K562 (cell line): ENCODE measurements around the gene RALB. TPM values are rescaled to one million over a fixed set of nuclear protein-coding genes. Genes with fewer than 3 reads are reported as not detected.

Experiments used
- ATAC-seq: fragments of 200-7000 bp; cut with Tn5 transposase; 3 replicates; pipeline ENCODE4 v1.9.1; 2020; ENCODE audit warnings: moderate library complexity
- BruUV-seq: library from RNA; stranded (reverse); fragments of 400-500 nt; replicated peaks from 2 replicates; lab custom pipeline; 2021; lab: Mats Ljungman, UMichigan
- CTCF ChIA-PET: fragments of 300-600 bp; formaldehyde crosslinking; extraction: SDS; loops from one replicate; lab custom pipeline; 2021; ENCODE audit warnings: low intra/inter-chr PET ratio; lab: Yijun Ruan, JAX
- POLR2A ChIA-PET: fragments of 300-600, 350-650 bp; sonication (Branson Sonifier 250); formaldehyde crosslinking; extraction: SDS; loops from one replicate; lab custom pipeline; 2021; ENCODE audit warnings: antibody characterized with exemption, inconsistent platforms; lab: Yijun Ruan, JAX
- DNase-seq, 4 experiments: peaks; one replicate each; pipeline versions ENCODE4 v3.0.0 to v3.0.0-alpha.2; 2011 to 2018; ENCODE audit warnings: low spot score in 3 of 4, mixed read lengths in 3 of 4; ENCODE audit errors: extremely low read depth in 1 of 4
- FAIRE-seq: peaks from 2 replicates; lab custom pipeline; 2011; peaks lifted over from hg19 to GRCh38; lab: Jason Lieb, UNC
- H2AFZ ChIP-seq: 2 replicates; pipeline ENCODE4 v1.6.0; 2011; ENCODE audit warnings: low read depth, low read length, control low read depth, inconsistent platforms
- H3K27ac ChIP-seq: fragments of 200-600 bp; 3 replicates; pipeline ENCODE4 v1.8.0; 2011; ENCODE audit warnings: low read depth, mild to moderate bottlenecking, control low read depth, inconsistent platforms, low read length, moderate library complexity, mixed read lengths; ENCODE audit errors: extremely low read depth
- H3K27me3 ChIP-seq, 2 experiments: fragments of 300-600 bp in 1 of 2; 2 replicates in 1 of 2; 3 replicates in 1 of 2; pipeline versions ENCODE4 v1.6.0 to v1.8.0; 2011; ENCODE audit warnings: inconsistent platforms in 2 of 2, low read length in 2 of 2, mild to moderate bottlenecking in 1 of 2, mixed read lengths in 1 of 2, moderate library complexity in 1 of 2; ENCODE audit not compliant: control insufficient read depth in 2 of 2, insufficient read depth in 2 of 2
- H3K36me3 ChIP-seq: fragments of 300-600 bp; 3 replicates; pipeline ENCODE4 v1.8.0; 2011; ENCODE audit warnings: mild to moderate bottlenecking, low read length, inconsistent platforms; ENCODE audit not compliant: control insufficient read depth, insufficient read depth
- H3K4me1 ChIP-seq, 2 experiments: fragments of 200-600 bp in 1 of 2; replicated peaks in 1 of 2; 2 replicates in 1 of 2; 3 replicates in 1 of 2; pipeline versions ENCODE4 v1.5.1 to v1.8.0; 2011; ENCODE audit warnings: inconsistent platforms in 2 of 2, low read length in 2 of 2, mild to moderate bottlenecking in 1 of 2, mixed read lengths in 1 of 2, moderate library complexity in 1 of 2; ENCODE audit not compliant: control insufficient read depth in 2 of 2, insufficient read depth in 2 of 2
- H3K4me2 ChIP-seq: 2 replicates; pipeline ENCODE4 v1.6.1; 2011; ENCODE audit warnings: low read length, control low read depth, inconsistent platforms, mixed read lengths; ENCODE audit not compliant: insufficient read depth
- H3K4me3 ChIP-seq: fragments of 200-600 bp; sonication (generic), shearing (Covaris generic); 2 replicates; pipeline ENCODE4 v1.5.1; 2016; ENCODE audit warnings: control low read depth, inconsistent platforms
- H3K79me2 ChIP-seq: fragments of 200-600 bp; 3 replicates; pipeline ENCODE4 v1.8.0; 2011; ENCODE audit warnings: low read length, inconsistent platforms; ENCODE audit not compliant: control insufficient read depth, insufficient read depth
- H3K9ac ChIP-seq, 2 experiments: 2 replicates each; pipeline versions ENCODE4 v1.6.0 to v1.6.1; 2011; ENCODE audit warnings: low read depth in 2 of 2, low read length in 2 of 2, control low read depth in 1 of 2, inconsistent platforms in 1 of 2, mild to moderate bottlenecking in 1 of 2, mixed read lengths in 1 of 2; ENCODE audit not compliant: insufficient read depth in 1 of 2
- H3K9me1 ChIP-seq: one replicate; pipeline ENCODE4 v1.6.0; 2011; ENCODE audit warnings: inconsistent platforms, mild to moderate bottlenecking, low read length, moderate library complexity; ENCODE audit not compliant: control insufficient read depth, insufficient read depth
- H3K9me3 ChIP-seq: replicated peaks from 2 replicates; pipeline ENCODE4 v1.5.1; 2011; ENCODE audit warnings: low read depth, low read length, inconsistent platforms; ENCODE audit not compliant: control insufficient read depth, insufficient read depth
- H4K20me1 ChIP-seq: replicated peaks from 2 replicates; pipeline ENCODE4 v1.6.1; 2011; ENCODE audit warnings: low read length, inconsistent platforms, mixed read lengths; ENCODE audit not compliant: control insufficient read depth, insufficient read depth
- ELK3 ChIP-seq: fragments of 450-650 bp; formaldehyde crosslinking; IDR thresholded peaks from 2 replicates; pipeline ENCODE4 v1.4.0; 2020; ENCODE audit warnings: mild to moderate bottlenecking
- SREBF1 ChIP-seq: fragments of 150-350 bp; IDR thresholded peaks from 2 replicates; pipeline ENCODE4 v1.6.1; 2014; ENCODE audit warnings: antibody characterized with exemption, low read depth, low read length, borderline replicate concordance
- TFAM ChIP-seq: fragments of 250-450 bp; sonication (Bioruptor Pico); conservative IDR thresholded peaks from 2 replicates; pipeline ENCODE4 v1.5.0; 2021; ENCODE audit warnings: mild to moderate bottlenecking, moderate library complexity
- ZNF143 ChIP-seq: sonication (generic); formaldehyde crosslinking; IDR thresholded peaks from 2 replicates; pipeline ENCODE4 v1.9.0; 2022; ENCODE audit warnings: mild to moderate bottlenecking, missing genetic modification reagents
- WGBS: fragments of 100-300 bp; shearing (Covaris generic); methylation state at CpG from one replicate; pipeline ENCODE4 v1.1.6; 2016; ENCODE audit warnings: low coverage, mixed read lengths; ENCODE audit not compliant: insufficient coverage; ENCODE audit errors: missing lambda C conversion rate; 5-methylcytosine and 5-hydroxymethylcytosine counted together
- in situ Hi-C: fragments of 300-500 bp; cut with MboI; formaldehyde crosslinking; loops from 4 replicates; pipeline ENCODE4 v1.15.0; 2018; ENCODE audit warnings: inconsistent platforms, mixed read lengths
- intact Hi-C: fragments of 100-400 bp; cut with micrococcal nuclease; formaldehyde crosslinking; loops from 2 replicates; pipeline ENCODE4 v1.14.2; 2022
- polyA plus RNA-seq, 8 experiments: library from polyadenylated mRNA; depleted of rRNA in 4 of 8; stranded (reverse) in 5 of 8; unstranded in 3 of 8; fragments of >200 nt; fragmentation: Nextera tagmentation in 2 of 8; fragmentation: Illumina TruSeq in 1 of 8; extraction: Ambion mirVana in 2 of 8; extraction: Trizol in 1 of 8; gene quantifications; 2 replicates each; pipeline versions ENCODE4 v1.2.1 to v1.2.3, GENCODE V29; 2011 to 2014; ENCODE audit warnings: inconsistent platforms in 1 of 8, missing spikeins in 1 of 8
- total RNA-seq, 7 experiments: library from RNA; depleted of rRNA in 6 of 7; stranded (reverse); fragments of >200 nt in 6 of 7; fragmentation: Illumina TruSeq in 2 of 7; extraction: Trizol in 2 of 7; gene quantifications; 2 replicates each; pipeline versions ENCODE4 v1.2.1 to v1.2.3, GENCODE V29; 2011 to 2021; ENCODE audit warnings: low replicate concordance in 1 of 7

The RALB gene
- total and polyA plus RNA-seq, 9 of the 15 experiments (the other 6 are each of a cell fraction or from before 2014, with no cell fraction given) = 14.8 to 65.6 (median 38.4) TPM

GRCh38 chr2:120318626-120319025 lies 66.0 kb downstream of the RALB start:
- FAIRE-seq (no peak), ATAC-seq (no peak), DNase-seq (no peak)
- Histone ChIP-seq H3K4me3 (no peak overlapping the region), H3K79me2 (no peaks in the 10 kb centered on the region), H3K9me3 (no peaks in the 10 kb centered on the region), H3K4me1 (peaks cover 1 to 9% of the 10 kb centered on the region in 2 experiments; a peak in 3 of 5 replicates), H3K27ac (no peak overlapping the region), H3K9me1 (peaks cover 2% of the 10 kb centered on the region), H2AFZ (no peak overlapping the region), H3K27me3 (peaks cover 52 to 84% of the 10 kb centered on the region in 2 experiments), H3K4me2 (no peak overlapping the region), H3K36me3 (no peaks in the 10 kb centered on the region), H4K20me1 (peaks cover 19% of the 10 kb centered on the region), H3K9ac (no peak overlapping the region)
- in situ Hi-C loops = loop anchor here (10.0 kb wide), 1 partner anchor 204 kb away; no protein-coding TSS in a partner anchor
- no TSS peak for BruUV-seq
- CTCF ChIA-PET = no interaction called here
- TF ChIP-seq TFAM (CRISPR knock-in tag) (no peak), ZNF143 (CRISPR knock-in tag) (no peak), SREBF1 (no peak), ELK3 (CRISPR knock-in tag) (no peak)
- POLR2A ChIA-PET = interaction anchor here (0.6 kb wide), 1 partner anchor 123 kb away, joined by 3 read pairs; no protein-coding TSS in a partner anchor
- WGBS = 0% methylated on average over 5 of the region's 8 CpGs
- intact Hi-C loops = loop anchor here (10.0 kb wide), 2 partner anchors 304 to 356 kb away; partner anchors contain the start of gene EPB41L5
